Femur (tissue), 1 donor: ENCODE results near the gene TMC3.

ENCODE experiments used
- DNase-seq: peaks from one replicate; pipeline ENCODE4 v3.0.0-alpha.2; 2017

TMC3 gene

GRCh38 chr15:81296673-81297072 is 77.3 kb downstream of the TMC3 start:
- DNase-seq: peak; percentile 70

GRCh38 chr15:81296186-81296585 is 77.8 kb downstream of the TMC3 start:
- no peak for DNase-seq

GRCh38 chr15:81295486-81296121 is 78.4 kb downstream of the TMC3 start:
- DNase-seq: no peak

GRCh38 chr15:81294516-81294880 is 79.5 kb downstream of the TMC3 start:
- DNase-seq: no peak

- DNase-seq: peak; percentile 41
Observed at GRCh38 chr15:81293728-81294515, 80.1 kb downstream of the TMC3 start.

GRCh38 chr15:81292523-81293001 is 81.5 kb downstream of the TMC3 start:
- no peak for DNase-seq

GRCh38 chr15:81291916-81292522 is 82.0 kb downstream of the TMC3 start:
- DNase-seq: no peak

GRCh38 chr15:81289910-81290309 is 84.1 kb downstream of the TMC3 start:
- DNase-seq: no peak

- no peak for DNase-seq
Observed at GRCh38 chr15:81288616-81289015, 85.4 kb downstream of the TMC3 start.

- no peak for DNase-seq
Observed at GRCh38 chr15:81288040-81288439, 86.0 kb downstream of the TMC3 start.

- DNase-seq: no peak
Observed at GRCh38 chr15:81286621-81287121, 87.3 kb downstream of the TMC3 start.

- no peak for DNase-seq
Observed at GRCh38 chr15:81285461-81285860, 88.6 kb downstream of the TMC3 start.

- no peak for DNase-seq
Observed at GRCh38 chr15:81284256-81285031, 89.6 kb downstream of the TMC3 start.

GRCh38 chr15:81282911-81283310 is 91.1 kb downstream of the TMC3 start:
- DNase-seq: no peak

GRCh38 chr15:81282606-81282895 is 91.5 kb downstream of the TMC3 start:
- DNase-seq: no peak

GRCh38 chr15:81281766-81282605 is 92.0 kb downstream of the TMC3 start:
- DNase-seq: no peak

GRCh38 chr15:81281456-81281735 is 92.6 kb downstream of the TMC3 start:
- DNase-seq: no peak
